NCI-H2227 treated with DMSO at 0.1 percent for 48 hours (cell line): ENCODE results near the gene APBB1IP.
"Not testable (repeated sequence)": the region's sequence is repeated elsewhere in the genome, so short reads cannot be mapped to it uniquely, and the experiment has no call there.

Source experiments
- DNase-seq: peaks from one replicate; lab custom pipeline; 2025; lab: John Stamatoyannopoulos, UW

APBB1IP gene

GRCh38 chr10:26445411-26446031 is 7.4 kb downstream of the APBB1IP start:
- DNase-seq = no peak

- DNase-seq = no peak
Observed at GRCh38 chr10:26446258-26446657, 8.1 kb downstream of the APBB1IP start.

GRCh38 chr10:26448292-26448691 is 10.2 kb downstream of the APBB1IP start:
- no peak for DNase-seq

GRCh38 chr10:26448706-26449435 is 10.7 kb downstream of the APBB1IP start:
- DNase-seq = no peak

GRCh38 chr10:26449726-26450125 is 11.6 kb downstream of the APBB1IP start:
- DNase-seq = no peak

- no peak for DNase-seq
Observed at GRCh38 chr10:26451903-26452302, 13.8 kb downstream of the APBB1IP start.

- DNase-seq = no peak
Observed at GRCh38 chr10:26453850-26454249, 15.7 kb downstream of the APBB1IP start.

- DNase-seq = no peak
Observed at GRCh38 chr10:26454891-26455290, 16.8 kb downstream of the APBB1IP start.

GRCh38 chr10:26455567-26456315 is 17.6 kb downstream of the APBB1IP start:
- no peak for DNase-seq

- DNase-seq = no peak
Observed at GRCh38 chr10:26457088-26457487, 18.9 kb downstream of the APBB1IP start.

GRCh38 chr10:26460736-26461135 is 22.6 kb downstream of the APBB1IP start:
- no peak for DNase-seq

GRCh38 chr10:26463986-26464385 is 25.8 kb downstream of the APBB1IP start:
- DNase-seq = no peak

- DNase-seq = no peak
Observed at GRCh38 chr10:26464632-26465280, 26.6 kb downstream of the APBB1IP start.

- not testable (repeated sequence) for DNase-seq
Observed at GRCh38 chr10:26466531-26466930, 28.4 kb downstream of the APBB1IP start.

GRCh38 chr10:26467639-26468038 is 29.5 kb downstream of the APBB1IP start:
- DNase-seq = no peak

- DNase-seq = no peak
Observed at GRCh38 chr10:26468291-26468690, 30.1 kb downstream of the APBB1IP start.

GRCh38 chr10:26468700-26469099 is 30.6 kb downstream of the APBB1IP start:
- DNase-seq = no peak

- no peak for DNase-seq
Observed at GRCh38 chr10:26472492-26472778, 34.3 kb downstream of the APBB1IP start.

GRCh38 chr10:26474026-26474425 is 35.9 kb downstream of the APBB1IP start:
- no peak for DNase-seq

- not testable (repeated sequence) for DNase-seq
Observed at GRCh38 chr10:26474845-26475244, 36.7 kb downstream of the APBB1IP start.

GRCh38 chr10:26475386-26475785 is 37.2 kb downstream of the APBB1IP start:
- DNase-seq = no peak

- no peak for DNase-seq
Observed at GRCh38 chr10:26477501-26477900, 39.4 kb downstream of the APBB1IP start.

- DNase-seq = no peak
Observed at GRCh38 chr10:26478061-26478460, 39.9 kb downstream of the APBB1IP start.
